ENCODE measurements around the gene WDR48. TPM values are rescaled to one million over a fixed set of nuclear protein-coding genes. Genes with fewer than 3 reads are reported as not detected.

Gene WDR48
- polyA plus RNA-seq, 1 donor (not counting 4 experiments of a cell fraction or from before 2014, with no cell fraction given), result 29.7 TPM

DNA sequence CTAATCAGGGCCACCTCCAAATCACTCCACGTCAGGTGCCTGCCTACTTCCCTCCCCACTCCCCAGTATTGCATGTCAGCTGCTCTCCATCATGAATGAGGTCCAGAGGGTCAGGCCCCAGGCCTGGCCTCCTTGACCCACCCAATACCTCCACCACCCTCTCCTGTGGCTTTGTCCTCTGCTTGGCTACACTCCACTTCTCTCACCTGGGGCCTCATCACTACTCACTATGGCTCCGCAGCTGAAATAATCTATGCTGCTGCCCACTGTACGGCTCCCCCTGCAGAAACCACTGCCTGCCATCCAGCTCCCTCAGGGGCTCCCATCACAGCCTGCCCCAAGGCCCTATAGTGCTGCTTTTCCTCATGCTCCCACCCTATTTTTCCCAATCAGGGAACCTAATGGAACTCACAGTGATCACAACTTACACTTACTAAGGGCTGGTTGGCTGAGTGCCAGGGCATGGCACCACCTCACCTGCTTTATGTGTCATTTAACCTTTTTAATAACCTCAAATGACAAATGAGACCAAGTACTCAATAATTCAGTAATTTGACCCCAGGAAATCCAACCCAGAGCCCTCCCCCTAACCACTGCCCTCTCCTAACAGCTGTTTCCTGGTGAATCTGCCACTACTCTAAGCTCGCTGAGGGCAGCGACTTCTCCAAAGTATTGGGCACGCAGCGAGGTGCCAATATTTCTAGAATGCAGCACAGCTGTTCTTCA lies 53.3 kb downstream of the WDR48 start:
- peaks cover 0 to 4% of the 10 kb centered on the region in 2 experiments for H3K36me3 ChIP-seq (ENCODE audit: control insufficient read depth in 2 of 2, extremely low read depth in 1 of 2, insufficient read depth in 2 of 2, low read length in 2 of 2)
- no peaks in the 10 kb centered on the region for H3K9me3 ChIP-seq (ENCODE audit: control insufficient read depth, low read depth, low read length)
- TF ChIP-seq, protein P1, sequence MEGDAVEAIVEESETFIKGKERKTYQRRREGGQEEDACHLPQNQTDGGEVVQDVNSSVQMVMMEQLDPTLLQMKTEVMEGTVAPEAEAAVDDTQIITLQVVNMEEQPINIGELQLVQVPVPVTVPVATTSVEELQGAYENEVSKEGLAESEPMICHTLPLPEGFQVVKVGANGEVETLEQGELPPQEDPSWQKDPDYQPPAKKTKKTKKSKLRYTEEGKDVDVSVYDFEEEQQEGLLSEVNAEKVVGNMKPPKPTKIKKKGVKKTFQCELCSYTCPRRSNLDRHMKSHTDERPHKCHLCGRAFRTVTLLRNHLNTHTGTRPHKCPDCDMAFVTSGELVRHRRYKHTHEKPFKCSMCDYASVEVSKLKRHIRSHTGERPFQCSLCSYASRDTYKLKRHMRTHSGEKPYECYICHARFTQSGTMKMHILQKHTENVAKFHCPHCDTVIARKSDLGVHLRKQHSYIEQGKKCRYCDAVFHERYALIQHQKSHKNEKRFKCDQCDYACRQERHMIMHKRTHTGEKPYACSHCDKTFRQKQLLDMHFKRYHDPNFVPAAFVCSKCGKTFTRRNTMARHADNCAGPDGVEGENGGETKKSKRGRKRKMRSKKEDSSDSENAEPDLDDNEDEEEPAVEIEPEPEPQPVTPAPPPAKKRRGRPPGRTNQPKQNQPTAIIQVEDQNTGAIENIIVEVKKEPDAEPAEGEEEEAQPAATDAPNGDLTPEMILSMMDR (optimal IDR thresholded peaks at IDR 0.05 in 1 of 3, IDR thresholded peaks at IDR 0.05 in 1 of 3, conservative IDR thresholded peaks at IDR 0.05 in 1 of 3; ENCODE audit: extremely low read depth in 1 of 3, insufficient read depth in 2 of 3, low read length in 3 of 3), result no peak
- no peak for TF ChIP-seq EZH2 (IDR thresholded peaks at IDR 0.05; ENCODE audit: low read length)
- dilution Hi-C loops (cut with MboI; ENCODE audit: extremely low pct_ligation_motif_present, low sequenced_read_pairs), result no loop called here
- peaks cover 10% of the 10 kb centered on the region for H4K20me1 ChIP-seq (ENCODE audit: control insufficient read depth, extremely low read depth, insufficient read depth, low read length)
- no peak overlapping the region for H2AFZ ChIP-seq (ENCODE audit: control insufficient read depth, low read length)
- H3K4me3 ChIP-seq (ENCODE audit: control insufficient read depth in 2 of 3, extremely low read depth in 1 of 3, insufficient read depth in 2 of 3, low read depth in 1 of 3, low read length in 3 of 3), result no peak overlapping the region
- DNase-seq (ENCODE audit: low read depth, low spot score) (no peak), FAIRE-seq (no peak)
- H3K79me2 ChIP-seq (ENCODE audit: control insufficient read depth, insufficient read depth, low read length), result peaks cover 40% of the 10 kb centered on the region
- H3K27ac ChIP-seq (ENCODE audit: control insufficient read depth, insufficient read depth, low read length), result no peak overlapping the region
- H3K9ac ChIP-seq (ENCODE audit: control insufficient read depth, extremely low read depth, insufficient read depth, low read length), result no peak overlapping the region
- no peaks in the 10 kb centered on the region for H3K27me3 ChIP-seq (ENCODE audit: control insufficient read depth, extremely low read depth, insufficient read depth, low read length)
- H3K4me1 ChIP-seq (ENCODE audit: control insufficient read depth, extremely low read depth, insufficient read depth, low read length), result peaks cover 15% of the 10 kb centered on the region
- peaks cover 2% of the 10 kb centered on the region for H3K9me1 ChIP-seq (ENCODE audit: control insufficient read depth, extremely low read depth, insufficient read depth, low read length)
- no peak overlapping the region for H3K4me2 ChIP-seq (ENCODE audit: control insufficient read depth, extremely low read depth, insufficient read depth, low read depth, low read length)

DNA sequence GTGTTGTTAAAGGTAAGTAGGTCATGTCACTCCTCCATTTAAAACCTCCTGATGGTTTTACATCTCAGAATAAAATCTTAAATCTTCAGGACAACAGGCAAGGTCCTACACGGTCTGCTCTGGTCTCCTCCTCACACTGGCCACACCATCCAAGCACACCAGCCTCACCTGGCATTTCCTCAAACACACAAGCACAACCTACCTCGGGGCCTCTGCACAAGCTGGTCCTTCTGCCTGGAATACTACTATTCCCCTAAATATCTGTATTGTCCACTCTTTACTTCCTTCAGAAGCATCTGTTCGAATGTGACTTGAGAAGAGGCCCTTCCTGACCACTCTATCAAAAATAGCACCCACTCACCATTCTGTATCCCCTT lies 53.9 kb downstream of the WDR48 start:
- Histone ChIP-seq H3K4me3 (ENCODE audit: control insufficient read depth in 2 of 3, extremely low read depth in 1 of 3, insufficient read depth in 2 of 3, low read depth in 1 of 3, low read length in 3 of 3) (no peak overlapping the region), H2AFZ (ENCODE audit: control insufficient read depth, low read length) (no peak overlapping the region), H3K9me1 (ENCODE audit: control insufficient read depth, extremely low read depth, insufficient read depth, low read length) (peaks cover 2% of the 10 kb centered on the region), H3K9ac (ENCODE audit: control insufficient read depth, extremely low read depth, insufficient read depth, low read length) (no peak overlapping the region), H3K27ac (ENCODE audit: control insufficient read depth, insufficient read depth, low read length) (no peak overlapping the region), H3K36me3 (ENCODE audit: control insufficient read depth in 2 of 2, extremely low read depth in 1 of 2, insufficient read depth in 2 of 2, low read length in 2 of 2) (peaks cover 0 to under 1% of the 10 kb centered on the region in 2 experiments), H3K4me2 (ENCODE audit: control insufficient read depth, extremely low read depth, insufficient read depth, low read depth, low read length) (peak overlapping the region; percentile 91), H3K4me1 (ENCODE audit: control insufficient read depth, extremely low read depth, insufficient read depth, low read length) (peaks cover 15% of the 10 kb centered on the region), H3K79me2 (ENCODE audit: control insufficient read depth, insufficient read depth, low read length) (peaks cover 40% of the 10 kb centered on the region), H3K27me3 (ENCODE audit: control insufficient read depth, extremely low read depth, insufficient read depth, low read length) (no peaks in the 10 kb centered on the region), H3K9me3 (ENCODE audit: control insufficient read depth, low read depth, low read length) (no peaks in the 10 kb centered on the region), H4K20me1 (ENCODE audit: control insufficient read depth, extremely low read depth, insufficient read depth, low read length) (peaks cover 9% of the 10 kb centered on the region)
- DNase-seq (ENCODE audit: low read depth, low spot score) (no peak), FAIRE-seq (no peak)
- dilution Hi-C loops (cut with MboI; ENCODE audit: extremely low pct_ligation_motif_present, low sequenced_read_pairs), result no loop called here
- TF ChIP-seq, protein P1 (optimal IDR thresholded peaks at IDR 0.05 in 1 of 3, IDR thresholded peaks at IDR 0.05 in 1 of 3, conservative IDR thresholded peaks at IDR 0.05 in 1 of 3; ENCODE audit: extremely low read depth in 1 of 3, insufficient read depth in 2 of 3, low read length in 3 of 3), result no peak
- TF ChIP-seq EZH2 (IDR thresholded peaks at IDR 0.05; ENCODE audit: low read length), result no peak
